ENCODE data around the gene GPR146. TPM values are rescaled to one million over a fixed set of nuclear protein-coding genes. Genes with fewer than 3 reads are reported as not detected.

GPR146 gene
- total and polyA plus RNA-seq, 2 of the 4 experiments (the other 2 are of a cell fraction) = 2.2 to 3.4 TPM

DNA sequence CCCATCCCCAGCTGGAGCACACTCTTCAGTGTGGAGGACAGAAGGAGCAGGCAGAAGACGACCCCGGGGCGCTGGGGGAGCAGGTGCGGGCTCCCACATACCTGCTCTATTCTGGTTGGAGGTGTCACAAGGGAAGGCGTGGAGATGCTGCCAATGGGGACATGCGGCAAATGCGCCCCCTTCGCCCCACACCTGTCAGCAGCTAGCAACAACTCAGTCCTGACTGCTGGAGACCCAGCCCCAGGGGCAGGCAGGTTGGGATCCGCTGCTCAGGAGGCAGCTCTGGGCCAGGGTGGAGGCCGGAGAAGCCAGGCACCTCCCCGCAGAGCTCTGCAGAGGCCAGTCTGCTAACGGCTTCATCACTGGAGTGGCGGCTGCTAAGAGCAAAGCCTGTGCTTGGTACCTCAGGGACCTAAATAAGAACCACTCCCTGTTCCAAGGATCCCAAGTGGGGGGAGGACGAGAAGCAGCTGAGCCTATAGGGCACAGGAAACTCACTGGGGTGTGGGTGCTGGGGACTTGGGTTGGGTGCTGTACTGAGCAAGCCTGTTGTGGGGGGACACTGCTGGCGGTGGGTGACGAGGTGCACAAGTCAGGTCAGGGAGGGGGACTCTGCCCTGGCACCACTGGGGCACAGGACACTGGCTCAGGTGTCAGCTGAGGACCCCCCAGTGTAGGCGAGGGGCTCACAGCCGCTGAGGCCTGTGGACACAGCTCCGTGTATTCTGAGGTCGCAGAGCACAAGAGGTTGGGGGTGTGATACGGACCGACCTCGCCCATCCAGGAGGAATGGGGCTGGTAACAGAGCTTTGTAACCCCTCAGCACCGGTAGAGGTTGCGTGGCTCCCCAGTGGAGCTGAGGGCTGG lies 19.2 kb upstream of the GPR146 start:
- Histone ChIP-seq H3K56ac (ENCODE audit: extremely low read depth, insufficient read depth, low read length) (no peak overlapping the region), H2BK5ac (ENCODE audit: low read depth, low read length, poor library complexity, severe bottlenecking) (no peak overlapping the region), H3K79me1 (ENCODE audit: low read depth in 1 of 2, low read length in 2 of 2) (peaks cover 18 to 81% of the 10 kb centered on the region in 2 experiments), H2BK20ac (ENCODE audit: low read depth, low read length) (no peak overlapping the region), H4K5ac (ENCODE audit: low read depth, low read length) (no peak overlapping the region), H3K27ac (ENCODE audit: insufficient read depth, low read length) (no peak overlapping the region), H2BK15ac (ENCODE audit: low read depth, low read length) (no peak overlapping the region), H3K36me3 (ENCODE audit: control insufficient read depth, insufficient read depth, low read length) (peaks cover 26% of the 10 kb centered on the region), H4K8ac (ENCODE audit: low read depth in 2 of 2, low read length in 2 of 2) (no peak overlapping the region), H3K18ac (ENCODE audit: low read depth, low read length) (no peak overlapping the region), H4K91ac (ENCODE audit: insufficient read depth, low read depth, low read length) (no peak overlapping the region), H3K23ac (ENCODE audit: low read depth, low read length) (no peak overlapping the region), H3K9me1 (ENCODE audit: insufficient read depth, low read length) (no peaks in the 10 kb centered on the region), H3K27me3 (ENCODE audit: control insufficient read depth, insufficient read depth, low read length) (no peaks in the 10 kb centered on the region), H2AK5ac (ENCODE audit: low read depth, low read length) (no peak overlapping the region), H3K9me3 (ENCODE audit: control insufficient read depth, insufficient read depth, low read length) (peaks cover 3% of the 10 kb centered on the region; the same call in 1 of the 2 replicates), H3K4me3 (ENCODE audit: insufficient read depth, low read depth, low read length) (no peak overlapping the region), H3K4me1 (ENCODE audit: control insufficient read depth, insufficient read depth, low read length) (peaks cover 9% of the 10 kb centered on the region; the same call in 1 of the 2 replicates), H3K4ac (ENCODE audit: low read depth, low read length) (no peak overlapping the region), H2AK9ac (replicated peaks; ENCODE audit: low read depth, low read length, poor library complexity) (peak overlapping the region; percentile 79), H3K4me2 (ENCODE audit: low read depth, low read length) (no peak overlapping the region), H2BK120ac (ENCODE audit: low read depth, low read length) (no peak overlapping the region), H4K20me1 (ENCODE audit: insufficient read depth, low read length) (peaks cover 56% of the 10 kb centered on the region), H3K14ac (replicated peaks; ENCODE audit: low read depth, low read length) (no peak overlapping the region), H2AFZ (replicated peaks; ENCODE audit: low read length, poor library complexity) (no peak overlapping the region), H3K9ac (ENCODE audit: low read depth, low read length) (no peak overlapping the region)
- TF ChIP-seq RCOR1 (IDR thresholded peaks at IDR 0.05; ENCODE audit: insufficient replicate concordance, low read length) = no peak
- no peak for TF ChIP-seq MAZ (IDR thresholded peaks at IDR 0.05; ENCODE audit: borderline replicate concordance, low read depth, low read length)
- TF ChIP-seq BHLHE40 (IDR thresholded peaks at IDR 0.05; ENCODE audit: low read depth, low read length) = no peak
- TF ChIP-seq CHD1 (IDR thresholded peaks at IDR 0.05; ENCODE audit: low read depth, low read length) = no peak
- no peak for TF ChIP-seq FOS (IDR thresholded peaks at IDR 0.05; ENCODE audit: low read depth, low read length)
- TF ChIP-seq, protein P1, sequence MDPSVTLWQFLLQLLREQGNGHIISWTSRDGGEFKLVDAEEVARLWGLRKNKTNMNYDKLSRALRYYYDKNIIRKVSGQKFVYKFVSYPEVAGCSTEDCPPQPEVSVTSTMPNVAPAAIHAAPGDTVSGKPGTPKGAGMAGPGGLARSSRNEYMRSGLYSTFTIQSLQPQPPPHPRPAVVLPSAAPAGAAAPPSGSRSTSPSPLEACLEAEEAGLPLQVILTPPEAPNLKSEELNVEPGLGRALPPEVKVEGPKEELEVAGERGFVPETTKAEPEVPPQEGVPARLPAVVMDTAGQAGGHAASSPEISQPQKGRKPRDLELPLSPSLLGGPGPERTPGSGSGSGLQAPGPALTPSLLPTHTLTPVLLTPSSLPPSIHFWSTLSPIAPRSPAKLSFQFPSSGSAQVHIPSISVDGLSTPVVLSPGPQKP (IDR thresholded peaks at IDR 0.05; ENCODE audit: borderline replicate concordance, low read depth, low read length) = no peak
- no peak for TF ChIP-seq MAFK (IDR thresholded peaks at IDR 0.05; ENCODE audit: low read depth, low read length)
- no peak for TF ChIP-seq RFX5 (IDR thresholded peaks at IDR 0.05; ENCODE audit: low read depth, low read length)
- TF ChIP-seq, protein P2, sequence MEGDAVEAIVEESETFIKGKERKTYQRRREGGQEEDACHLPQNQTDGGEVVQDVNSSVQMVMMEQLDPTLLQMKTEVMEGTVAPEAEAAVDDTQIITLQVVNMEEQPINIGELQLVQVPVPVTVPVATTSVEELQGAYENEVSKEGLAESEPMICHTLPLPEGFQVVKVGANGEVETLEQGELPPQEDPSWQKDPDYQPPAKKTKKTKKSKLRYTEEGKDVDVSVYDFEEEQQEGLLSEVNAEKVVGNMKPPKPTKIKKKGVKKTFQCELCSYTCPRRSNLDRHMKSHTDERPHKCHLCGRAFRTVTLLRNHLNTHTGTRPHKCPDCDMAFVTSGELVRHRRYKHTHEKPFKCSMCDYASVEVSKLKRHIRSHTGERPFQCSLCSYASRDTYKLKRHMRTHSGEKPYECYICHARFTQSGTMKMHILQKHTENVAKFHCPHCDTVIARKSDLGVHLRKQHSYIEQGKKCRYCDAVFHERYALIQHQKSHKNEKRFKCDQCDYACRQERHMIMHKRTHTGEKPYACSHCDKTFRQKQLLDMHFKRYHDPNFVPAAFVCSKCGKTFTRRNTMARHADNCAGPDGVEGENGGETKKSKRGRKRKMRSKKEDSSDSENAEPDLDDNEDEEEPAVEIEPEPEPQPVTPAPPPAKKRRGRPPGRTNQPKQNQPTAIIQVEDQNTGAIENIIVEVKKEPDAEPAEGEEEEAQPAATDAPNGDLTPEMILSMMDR (conservative IDR thresholded peaks at IDR 0.05; ENCODE audit: low read depth, low read length) = no peak
- TF ChIP-seq CEBPB (IDR thresholded peaks at IDR 0.05; ENCODE audit: low read depth, low read length) = no peak
- no peak for TF ChIP-seq USF2 (IDR thresholded peaks at IDR 0.05; ENCODE audit: low read depth, low read length)
- intact Hi-C loops (cut with micrococcal nuclease) = no loop called here
- DNase-seq = no peak
- BruUV-seq (replicated peaks) = no TSS peak
- WGBS, 2 experiments (ENCODE audit: extremely low coverage in 2 of 2, insufficient read length in 1 of 2) = 96% methylated on average over 19 of the region's 25 CpGs; no CpG with 5 or more reads in 1 of the 2 experiments
- dilution Hi-C loops (cut with HindIII; ENCODE audit: low sequenced_read_pairs, unreplicated experiment) = no loop called here
- ATAC-seq (ENCODE audit: low read depth) = no peak
- in situ Hi-C loops (cut with MboI; ENCODE audit: low sequenced_read_pairs) = no loop called here
- ChIA-PET CTCF (no interaction called here), POLR2A (ENCODE audit: unreplicated experiment) (no interaction called here)
